HG03457 (cell line): Measurements from ENCODE around the gene KLHL8.
"Not testable (repeated sequence)": the region's sequence is repeated elsewhere in the genome, so short reads cannot be mapped to it uniquely, and the experiment has no call there.

Experiments used
- ATAC-seq: cut with Tn5 transposase; IDR thresholded peaks from one replicate; pipeline ENCODE4 v1.9.1; 2021; ENCODE audit warnings: moderate number of reproducible peaks; ENCODE audit not compliant: unreplicated experiment

Gene KLHL8

GRCh38 chr4:87180767-87181166 lies 39.7 kb downstream of the KLHL8 start:
- ATAC-seq: no peak

- ATAC-seq: no peak
These were observed 40.7 kb downstream of the KLHL8 start for GRCh38 chr4:87179751-87180150.

DNA sequence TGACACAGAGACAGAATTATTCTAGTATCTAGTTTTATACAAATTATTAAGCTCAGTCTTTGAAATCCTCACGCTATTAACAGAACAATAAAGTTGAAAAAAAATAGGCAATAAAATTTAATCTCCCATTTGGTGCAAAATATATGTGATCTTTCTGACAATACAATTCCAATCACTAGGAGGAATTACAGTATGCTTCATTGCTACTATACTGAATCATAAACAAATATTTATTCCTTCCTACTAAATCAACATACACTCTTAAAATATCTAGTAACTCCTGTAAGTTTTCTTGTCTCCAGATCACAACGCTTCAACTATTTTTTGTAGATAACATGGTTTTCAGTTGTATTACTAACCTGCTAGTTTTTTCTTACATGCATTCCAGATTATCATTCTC lies 45.7 kb downstream of the KLHL8 start:
- ATAC-seq: no peak

DNA sequence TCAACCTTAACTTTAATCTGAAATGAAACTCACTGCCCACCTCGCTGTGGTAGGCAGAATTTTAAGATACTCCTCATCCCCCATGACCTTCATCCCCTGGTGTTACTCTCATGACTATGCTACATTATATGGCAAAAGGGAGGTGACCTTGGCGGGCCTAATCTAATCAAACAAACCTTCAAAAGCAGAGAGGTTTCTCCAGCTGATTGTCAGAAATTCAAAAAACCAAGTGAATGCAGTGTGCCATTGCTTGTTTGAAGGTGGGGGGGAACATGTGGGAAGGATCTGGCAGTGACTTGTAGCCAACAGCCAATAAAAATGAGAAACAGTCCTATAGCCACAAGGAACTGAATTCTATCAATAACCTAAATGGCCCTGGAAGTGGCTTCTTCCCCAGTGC lies 48.5 kb downstream of the KLHL8 start:
- ATAC-seq: no peak

DNA sequence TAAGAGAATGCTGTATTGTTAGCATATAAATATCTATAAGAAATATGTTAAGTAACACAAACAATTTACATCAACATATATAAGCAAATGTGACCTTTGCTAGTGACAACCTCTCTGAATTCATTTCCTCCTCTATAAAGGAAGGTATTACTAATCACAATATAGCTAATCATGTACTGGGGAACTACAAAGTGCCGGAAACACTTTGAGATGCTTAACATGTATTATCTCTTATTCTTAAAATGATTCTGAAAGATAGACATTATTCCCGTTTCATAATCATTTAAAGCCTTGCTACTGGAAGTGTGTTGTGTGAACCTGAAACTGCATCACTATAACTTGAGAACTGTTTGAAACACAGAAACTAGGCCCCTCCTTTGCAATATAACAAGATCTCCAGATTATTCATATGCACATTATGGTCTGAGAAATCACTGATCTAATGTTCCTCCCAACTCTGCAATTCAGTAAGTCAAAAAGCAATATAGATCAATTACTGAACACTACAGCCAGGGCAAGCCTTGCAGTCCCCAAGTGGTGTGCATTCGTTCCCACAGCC lies 54.0 kb downstream of the KLHL8 start:
- no peak for ATAC-seq

GRCh38 chr4:87165892-87166291 lies 54.5 kb downstream of the KLHL8 start:
- no peak for ATAC-seq

- no peak for ATAC-seq
These were observed 67.1 kb downstream of the KLHL8 start for GRCh38 chr4:87153078-87153870.

GRCh38 chr4:87152310-87153041 lies 67.9 kb downstream of the KLHL8 start:
- no peak for ATAC-seq

GRCh38 chr4:87151730-87152129 lies 68.7 kb downstream of the KLHL8 start:
- no peak for ATAC-seq

- no peak for ATAC-seq
These were observed 69.7 kb downstream of the KLHL8 start for GRCh38 chr4:87150498-87151261.

GRCh38 chr4:87147116-87147515 lies 73.3 kb downstream of the KLHL8 start:
- ATAC-seq: no peak

DNA sequence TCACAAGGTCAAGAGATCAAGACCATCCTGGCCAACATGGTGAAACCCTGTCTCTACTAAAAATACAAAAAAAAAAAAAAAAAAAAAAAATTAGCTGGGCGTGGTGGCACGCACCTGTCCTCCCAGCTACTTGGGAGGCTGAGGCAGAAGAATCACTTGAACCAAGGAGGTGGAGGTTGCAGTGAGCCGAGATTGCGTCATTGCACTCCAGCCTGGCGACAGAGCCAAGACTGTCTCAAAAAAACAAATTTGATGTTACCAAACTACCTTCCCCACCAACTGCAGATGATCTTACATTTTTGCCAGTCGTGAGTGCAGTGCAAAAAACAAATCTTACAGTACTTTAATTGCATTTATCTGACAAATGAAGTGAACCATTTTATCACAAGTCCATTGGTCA lies 74.5 kb downstream of the KLHL8 start:
- not testable (repeated sequence) for ATAC-seq

GRCh38 chr4:87144356-87144755 lies 76.1 kb downstream of the KLHL8 start:
- no peak for ATAC-seq

DNA sequence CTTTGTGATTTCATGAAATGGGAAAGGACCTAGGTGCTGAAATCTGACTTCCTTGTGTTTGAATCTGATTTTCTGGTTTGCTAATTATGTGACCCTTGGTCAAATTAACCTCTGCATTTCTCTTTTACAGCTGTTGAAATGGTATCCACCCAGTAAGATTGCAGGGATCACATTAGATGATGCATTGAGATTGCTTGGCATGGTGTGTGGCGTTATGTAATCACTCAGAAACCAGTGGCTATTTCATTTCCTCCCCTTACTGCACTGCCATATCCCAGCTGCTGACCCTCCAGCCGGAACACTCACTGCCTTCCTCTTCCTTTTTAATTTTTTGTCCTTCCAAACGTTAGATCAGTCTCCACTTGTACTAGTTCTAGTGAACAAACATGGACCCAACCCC lies 79.0 kb downstream of the KLHL8 start:
- ATAC-seq: no peak

DNA sequence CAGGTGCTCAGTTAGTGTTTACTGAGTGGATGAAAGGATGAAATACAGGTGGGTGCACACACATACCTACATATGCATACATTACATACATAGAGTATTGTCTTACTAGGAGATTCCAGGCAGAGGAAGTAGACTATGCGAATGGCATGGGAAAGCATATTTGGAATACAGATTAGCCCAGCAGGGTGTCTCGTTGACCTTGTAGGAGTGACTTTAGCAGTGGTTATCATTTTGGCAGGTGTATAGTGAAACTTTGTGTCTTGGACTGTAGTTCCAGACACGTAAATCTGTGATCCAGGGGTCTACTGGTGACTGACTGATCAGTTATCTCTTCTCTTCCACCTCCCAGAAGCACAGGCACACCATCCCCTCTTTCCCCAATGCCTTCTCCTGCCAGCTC lies 86.3 kb downstream of the KLHL8 start:
- ATAC-seq: no peak

- ATAC-seq: no peak
These were observed 87.2 kb downstream of the KLHL8 start for GRCh38 chr4:87133183-87133582.

DNA sequence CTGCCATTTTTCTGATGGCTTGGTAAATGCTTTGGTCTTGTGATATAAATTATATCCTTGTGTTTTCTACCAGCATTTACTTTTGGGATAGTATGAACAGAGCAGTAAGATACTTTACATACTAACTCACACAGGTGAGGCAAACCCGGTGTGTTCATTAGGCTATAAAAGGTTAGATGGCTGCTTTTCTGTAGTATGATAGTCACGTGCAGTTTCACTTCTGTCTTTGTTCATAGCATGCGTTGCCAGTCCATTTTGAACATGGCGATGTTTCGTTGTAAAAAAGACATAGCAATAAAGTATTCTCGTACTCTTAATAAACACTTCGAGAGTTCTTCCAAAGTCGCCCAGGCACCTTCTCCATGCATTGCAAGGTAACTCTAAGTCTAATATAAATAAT lies 88.4 kb downstream of the KLHL8 start:
- ATAC-seq: no peak

DNA sequence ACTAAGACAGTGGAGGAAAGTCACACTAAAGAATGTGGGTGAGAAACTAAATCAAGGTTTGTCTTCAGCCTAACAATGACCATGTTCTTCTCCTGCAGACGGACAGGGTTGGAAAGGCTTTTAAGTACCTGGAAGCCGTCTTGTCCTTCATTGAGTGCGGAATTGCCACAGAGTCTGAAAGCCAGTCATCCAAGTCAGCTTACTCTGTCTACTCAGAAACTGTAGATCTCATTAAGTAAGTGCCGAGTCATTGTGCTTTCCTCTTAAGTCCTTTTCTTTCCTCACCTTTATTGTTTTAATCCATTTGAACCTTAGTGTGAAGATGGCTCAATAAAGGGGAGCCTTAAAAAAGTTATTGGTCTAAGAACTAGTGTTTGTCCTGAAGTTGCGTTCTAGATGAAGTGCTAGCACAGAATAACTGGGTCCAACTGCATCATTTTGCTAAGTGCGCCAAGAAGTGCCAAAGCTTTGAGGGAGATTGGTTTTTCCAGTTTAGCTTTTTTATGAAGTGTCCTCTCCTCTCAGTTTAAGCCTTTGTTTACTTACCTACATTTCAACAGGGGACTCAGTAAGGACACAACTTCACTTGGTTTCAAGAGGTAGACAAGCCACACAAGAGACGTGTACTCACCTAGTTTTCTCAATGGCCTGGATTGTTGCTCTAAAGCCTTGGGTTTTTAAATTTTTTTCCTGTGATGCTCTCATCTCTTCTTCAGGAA lies 89.3 kb downstream of the KLHL8 start:
- no peak for ATAC-seq

DNA sequence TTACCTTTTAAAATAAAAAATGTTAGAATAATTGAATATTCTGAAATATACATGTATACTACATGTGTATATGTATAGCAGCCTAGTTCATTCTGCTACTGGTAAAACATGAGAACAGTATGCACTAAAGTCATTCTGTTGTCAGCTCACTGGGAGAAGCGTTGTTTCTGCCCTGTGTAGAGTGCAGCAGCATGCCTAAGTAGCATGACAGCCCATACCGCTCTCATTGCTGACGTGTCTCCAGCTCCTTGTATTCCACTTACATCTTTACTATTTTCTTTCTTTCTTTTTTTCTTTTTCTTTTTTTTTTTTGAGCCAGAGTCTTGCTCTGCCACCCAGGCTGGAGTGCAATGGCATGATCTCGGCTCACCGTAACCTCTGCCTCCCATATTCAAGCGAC lies 90.7 kb downstream of the KLHL8 start:
- ATAC-seq: no peak

- ATAC-seq: no peak
These were observed 92.3 kb downstream of the KLHL8 start for GRCh38 chr4:87128006-87128705.
